Activated T-cell treated with anti-CD3 and anti-CD28 coated beads, Interleukin-2, amount 50 U/mL, for 4 hours (primary cell): ENCODE data around the gene TC2N. TPM values are rescaled to one million over a fixed set of nuclear protein-coding genes. Genes with fewer than 3 reads are reported as not detected.
"Not testable (repeated sequence)": the region's sequence is repeated elsewhere in the genome, so short reads cannot be mapped to it uniquely, and the experiment has no call there.

Experiments used
- ATAC-seq, 2 donors: fragments of 200-7000 bp; cut with Tn5 transposase; one replicate each; pipeline ENCODE4 v1.10.0; 2021
- DNase-seq: peaks from one replicate; pipeline ENCODE4 v3.0.0-alpha.2; 2020
- H3K27me3 Mint-ChIP-seq: one replicate; pipeline ENCODE4 v1.8.0; 2021; ENCODE audit warnings: low read depth, mixed read lengths
- H3K36me3 Mint-ChIP-seq: one replicate; pipeline ENCODE4 v1.8.0; 2022; ENCODE audit warnings: mixed read lengths; ENCODE audit not compliant: insufficient read depth
- H3K4me1 Mint-ChIP-seq: one replicate; pipeline ENCODE4 v1.8.0; 2021; ENCODE audit warnings: low read depth, mixed read lengths
- H3K4me3 Mint-ChIP-seq: one replicate; pipeline ENCODE4 v1.8.0; 2021; ENCODE audit warnings: mild to moderate bottlenecking, moderate library complexity, mixed read lengths
- H3K9me3 Mint-ChIP-seq: one replicate; pipeline ENCODE4 v1.8.0; 2021; ENCODE audit warnings: mixed read lengths
- total RNA-seq, 3 donors: library from RNA; stranded (reverse); gene quantifications; one replicate each; pipeline ENCODE4 v1.2.1, GENCODE V29; 2021

Gene TC2N
- 10 to 100 TPM in 2 of 3 donors, 1 to 10 TPM in 1; 9.4 to 12.9 (median 10.7) TPM for total RNA-seq

- Mint-ChIP-seq H3K4me1 (peaks cover 93% of the 10 kb centered on the region), H3K36me3 (peaks cover 8% of the 10 kb centered on the region), H3K4me3 (peak within 1 kb of the TSS; percentile 83), H3K9me3 (no peaks in the 10 kb centered on the region), H3K27me3 (no peaks in the 10 kb centered on the region)
- DNase-seq (no peak), ATAC-seq (peak; percentile 42 to 56)
Measured at GRCh38 chr14:91867316-91867988, at the start of gene TC2N. Gene TC2N (minus strand): TSS chr14:91867536. CDS start chr14:91813769, 53,767 bp downstream.

GRCh38 chr14:91912035-91912434 lies 44.7 kb upstream of the TC2N start:
- no peak for ATAC-seq
- H3K4me1 Mint-ChIP-seq = peaks cover 15% of the 10 kb centered on the region
- no peaks in the 10 kb centered on the region for H3K9me3 Mint-ChIP-seq
- H3K36me3 Mint-ChIP-seq = peaks cover 1% of the 10 kb centered on the region
- DNase-seq = no peak
- no peak overlapping the region for H3K4me3 Mint-ChIP-seq
- no peaks in the 10 kb centered on the region for H3K27me3 Mint-ChIP-seq

- Mint-ChIP-seq H3K27me3 (no peaks in the 10 kb centered on the region), H3K9me3 (no peaks in the 10 kb centered on the region), H3K4me1 (peaks cover 15% of the 10 kb centered on the region), H3K4me3 (no peak overlapping the region), H3K36me3 (peaks cover 1% of the 10 kb centered on the region)
- ATAC-seq (peak; percentile 76 to 92), DNase-seq (peak; percentile 38)
Measured at GRCh38 chr14:91911474-91912032, 44.2 kb upstream of the TC2N start.

- no peak overlapping the region for H3K4me3 Mint-ChIP-seq
- ATAC-seq (no peak), DNase-seq (no peak)
- H3K27me3 Mint-ChIP-seq = no peaks in the 10 kb centered on the region
- H3K9me3 Mint-ChIP-seq = no peaks in the 10 kb centered on the region
- no peaks in the 10 kb centered on the region for H3K36me3 Mint-ChIP-seq
- H3K4me1 Mint-ChIP-seq = peaks cover 15% of the 10 kb centered on the region
Measured at GRCh38 chr14:91910196-91910595, 42.9 kb upstream of the TC2N start.

GRCh38 chr14:91906374-91906773 lies 39.0 kb upstream of the TC2N start:
- Mint-ChIP-seq H3K9me3 (no peaks in the 10 kb centered on the region), H3K4me1 (peaks cover 12% of the 10 kb centered on the region), H3K36me3 (no peaks in the 10 kb centered on the region), H3K27me3 (no peaks in the 10 kb centered on the region), H3K4me3 (no peak overlapping the region)
- ATAC-seq (no peak), DNase-seq (no peak)

- H3K36me3 Mint-ChIP-seq = no peaks in the 10 kb centered on the region
- no peak for ATAC-seq
- DNase-seq = no peak
- H3K4me3 Mint-ChIP-seq = no peak overlapping the region
- peaks cover 5% of the 10 kb centered on the region for H3K4me1 Mint-ChIP-seq
- H3K9me3 Mint-ChIP-seq = no peaks in the 10 kb centered on the region
- no peaks in the 10 kb centered on the region for H3K27me3 Mint-ChIP-seq
Measured at GRCh38 chr14:91904956-91905645, 37.8 kb upstream of the TC2N start.

GRCh38 chr14:91904483-91904882 lies 37.1 kb upstream of the TC2N start:
- no peak overlapping the region for H3K4me3 Mint-ChIP-seq
- H3K36me3 Mint-ChIP-seq = no peaks in the 10 kb centered on the region
- H3K27me3 Mint-ChIP-seq = no peaks in the 10 kb centered on the region
- H3K9me3 Mint-ChIP-seq = no peaks in the 10 kb centered on the region
- H3K4me1 Mint-ChIP-seq = peaks cover 5% of the 10 kb centered on the region
- DNase-seq = no peak
- no peak for ATAC-seq

GRCh38 chr14:91903070-91903469 lies 35.7 kb upstream of the TC2N start:
- ATAC-seq (no peak), DNase-seq (no peak)
- H3K4me1 Mint-ChIP-seq = peaks cover 6% of the 10 kb centered on the region
- H3K4me3 Mint-ChIP-seq = no peak overlapping the region
- no peaks in the 10 kb centered on the region for H3K9me3 Mint-ChIP-seq
- H3K27me3 Mint-ChIP-seq = no peaks in the 10 kb centered on the region
- H3K36me3 Mint-ChIP-seq = no peaks in the 10 kb centered on the region

- H3K27me3 Mint-ChIP-seq = no peaks in the 10 kb centered on the region
- ATAC-seq = no peak
- DNase-seq = no peak
- H3K4me1 Mint-ChIP-seq = peaks cover 4% of the 10 kb centered on the region
- no peaks in the 10 kb centered on the region for H3K9me3 Mint-ChIP-seq
- no peaks in the 10 kb centered on the region for H3K36me3 Mint-ChIP-seq
- no peak overlapping the region for H3K4me3 Mint-ChIP-seq
Measured at GRCh38 chr14:91902336-91902735, 35.0 kb upstream of the TC2N start.

GRCh38 chr14:91901449-91902226 lies 34.3 kb upstream of the TC2N start:
- DNase-seq (no peak), ATAC-seq (no peak)
- H3K36me3 Mint-ChIP-seq = no peaks in the 10 kb centered on the region
- H3K27me3 Mint-ChIP-seq = no peaks in the 10 kb centered on the region
- H3K4me3 Mint-ChIP-seq = no peak overlapping the region
- H3K4me1 Mint-ChIP-seq = peaks cover 3% of the 10 kb centered on the region
- no peaks in the 10 kb centered on the region for H3K9me3 Mint-ChIP-seq

- H3K4me1 Mint-ChIP-seq = peaks cover 3% of the 10 kb centered on the region
- H3K4me3 Mint-ChIP-seq = no peak overlapping the region
- H3K36me3 Mint-ChIP-seq = no peaks in the 10 kb centered on the region
- H3K9me3 Mint-ChIP-seq = no peaks in the 10 kb centered on the region
- ATAC-seq = no peak
- no peaks in the 10 kb centered on the region for H3K27me3 Mint-ChIP-seq
- DNase-seq = no peak
Measured at GRCh38 chr14:91899806-91900205, 32.5 kb upstream of the TC2N start.

- no peak overlapping the region for H3K4me3 Mint-ChIP-seq
- H3K27me3 Mint-ChIP-seq = no peaks in the 10 kb centered on the region
- no peaks in the 10 kb centered on the region for H3K36me3 Mint-ChIP-seq
- peaks cover 4% of the 10 kb centered on the region for H3K4me1 Mint-ChIP-seq
- ATAC-seq (no peak), DNase-seq (no peak)
- no peaks in the 10 kb centered on the region for H3K9me3 Mint-ChIP-seq
Measured at GRCh38 chr14:91899213-91899612, 31.9 kb upstream of the TC2N start.

- H3K9me3 Mint-ChIP-seq = no peaks in the 10 kb centered on the region
- no peak for ATAC-seq
- H3K4me3 Mint-ChIP-seq = no peak overlapping the region
- H3K27me3 Mint-ChIP-seq = no peaks in the 10 kb centered on the region
- H3K4me1 Mint-ChIP-seq = peaks cover 11% of the 10 kb centered on the region
- DNase-seq = no peak
- H3K36me3 Mint-ChIP-seq = no peaks in the 10 kb centered on the region
Measured at GRCh38 chr14:91898372-91898771, 31.0 kb upstream of the TC2N start.

- not testable (repeated sequence) for H3K9me3 Mint-ChIP-seq, H3K36me3 Mint-ChIP-seq, DNase-seq, H3K4me3 Mint-ChIP-seq, H3K27me3 Mint-ChIP-seq, ATAC-seq
- H3K4me1 Mint-ChIP-seq = peaks cover 18% of the 10 kb centered on the region
Measured at GRCh38 chr14:91897716-91898115, 30.4 kb upstream of the TC2N start.
